AG09319 (cell line): Measurements from ENCODE around the gene IL13.

Experiments used
- DNase-seq: peaks from one replicate; pipeline ENCODE4 v3.0.0-alpha.2; 2010; ENCODE audit warnings: low read depth; ENCODE audit errors: extremely low read depth
- CTCF ChIP-seq: IDR thresholded peaks from 2 replicates; pipeline ENCODE4 v1.5.1; 2011; ENCODE audit warnings: low read depth, mild to moderate bottlenecking, inconsistent platforms, low read length, moderate library complexity

The IL13 gene

GRCh38 chr5:132679717-132680380 is 21.9 kb downstream of the IL13 start:
- no peak for TF ChIP-seq CTCF
- no peak for DNase-seq

- TF ChIP-seq CTCF = no peak
- DNase-seq = no peak
These were observed 23.0 kb downstream of the IL13 start for GRCh38 chr5:132680780-132681475.

- no peak for DNase-seq
- TF ChIP-seq CTCF = no peak
These were observed 23.5 kb downstream of the IL13 start for GRCh38 chr5:132681476-132681831.

- TF ChIP-seq CTCF = no peak
- DNase-seq = no peak
These were observed 24.0 kb downstream of the IL13 start for GRCh38 chr5:132681983-132682382.

GRCh38 chr5:132684491-132684890 is 26.5 kb downstream of the IL13 start:
- no peak for DNase-seq
- TF ChIP-seq CTCF = no peak

GRCh38 chr5:132684922-132685720 is 27.1 kb downstream of the IL13 start:
- no peak for DNase-seq
- TF ChIP-seq CTCF = no peak

- DNase-seq = no peak
- TF ChIP-seq CTCF = no peak
These were observed 28.2 kb downstream of the IL13 start for GRCh38 chr5:132686193-132686592.
